OCI-LY1 (cell line): ENCODE results near the gene TIMM29.

Experiments used
- H2AFZ ChIP-seq: fragments of 200-600 bp; sonication (generic), shearing (Covaris generic); 2 replicates; pipeline ENCODE4 v1.6.0; 2014; ENCODE audit warnings: antibody characterized with exemption, mild to moderate bottlenecking, low read length
- H3F3A ChIP-seq: fragments of 200-600 bp; sonication (generic), shearing (Covaris generic); 2 replicates; pipeline ENCODE4 v1.6.0; 2014; ENCODE audit warnings: mild to moderate bottlenecking, antibody characterized with exemption, low read length, moderate library complexity; ENCODE audit not compliant: insufficient read depth
- H3K27ac ChIP-seq: fragments of 200-600 bp; sonication (generic); 2 replicates; pipeline ENCODE4 v1.5.1; 2014; ENCODE audit warnings: low read length, mixed run types, mild to moderate bottlenecking, low read depth; ENCODE audit not compliant: poor library complexity, severe bottlenecking
- H3K27me3 ChIP-seq: fragments of 200-600 bp; sonication (generic); 2 replicates; pipeline ENCODE4 v1.6.0; 2014; ENCODE audit warnings: antibody characterized with exemption, mild to moderate bottlenecking, low read length, moderate library complexity; ENCODE audit not compliant: insufficient read depth
- H3K36me3 ChIP-seq: fragments of 200-600 bp; sonication (generic); 2 replicates; pipeline ENCODE4 v1.6.1; 2014; ENCODE audit warnings: mild to moderate bottlenecking, antibody characterized with exemption, low read length, moderate library complexity, mixed read lengths; ENCODE audit not compliant: insufficient read depth
- H3K4me1 ChIP-seq: fragments of 200-600 bp; sonication (generic); 2 replicates; pipeline ENCODE4 v1.5.1; 2014; ENCODE audit warnings: mild to moderate bottlenecking, low read length, moderate library complexity; ENCODE audit not compliant: insufficient read depth, severe bottlenecking
- H3K4me2 ChIP-seq: fragments of 200-600 bp; sonication (generic), shearing (Covaris generic); 2 replicates; pipeline ENCODE4 v1.6.1; 2014; ENCODE audit warnings: low read length
- H3K4me3 ChIP-seq: fragments of 200-600 bp; sonication (generic); 2 replicates; pipeline ENCODE4 v1.5.1; 2014; ENCODE audit warnings: low read length, low read depth, mild to moderate bottlenecking, mixed read lengths; ENCODE audit not compliant: poor library complexity, severe bottlenecking
- H3K79me2 ChIP-seq: fragments of 200-600 bp; shearing (Covaris generic); 2 replicates; pipeline ENCODE4 v1.6.1; 2016; ENCODE audit warnings: mixed run types, low read length, mixed read lengths; ENCODE audit not compliant: insufficient read depth
- H3K9ac ChIP-seq: fragments of 200-600 bp; sonication (generic), shearing (Covaris generic); 2 replicates; pipeline ENCODE4 v1.6.1; 2014; ENCODE audit warnings: mild to moderate bottlenecking, low read length, mixed read lengths
- H3K9me2 ChIP-seq: fragments of 200-600 bp; sonication (generic), shearing (Covaris generic); 2 replicates; pipeline ENCODE4 v1.6.1; 2014; ENCODE audit warnings: low read depth, mild to moderate bottlenecking, low read length, mixed read lengths
- H3K9me3 ChIP-seq: fragments of 200-600 bp; shearing (Covaris generic); 2 replicates; pipeline ENCODE4 v1.6.1; 2014; ENCODE audit warnings: low read length, mixed read lengths
- H4K20me1 ChIP-seq: fragments of 200-600 bp; sonication (generic), shearing (Covaris generic); 2 replicates; pipeline ENCODE4 v1.6.0; 2016; ENCODE audit warnings: mild to moderate bottlenecking, low read length; ENCODE audit not compliant: insufficient read depth
- CTCF ChIP-seq: fragments of 200-600 bp; sonication (generic), shearing (Covaris generic); IDR thresholded peaks from 2 replicates; pipeline ENCODE4 v1.5.1; 2017; ENCODE audit warnings: mild to moderate bottlenecking, antibody characterized with exemption, low read length, moderate library complexity, mixed read lengths
- EZH2 ChIP-seq: fragments of 200-600 bp; sonication (generic), shearing (Covaris generic); IDR thresholded peaks from 2 replicates; pipeline ENCODE4 v1.8.0; 2017; ENCODE audit warnings: borderline replicate concordance, mixed run types, mild to moderate bottlenecking, antibody characterized with exemption, low read length, moderate library complexity, mixed read lengths

The TIMM29 gene

GRCh38 chr19:10923260-10924112 lies 5.1 kb upstream of the TIMM29 start:
- Histone ChIP-seq H2AFZ (no peak overlapping the region), H3K9me3 (no peaks in the 10 kb centered on the region), H3K79me2 (no peaks in the 10 kb centered on the region), H3K4me2 (no peak overlapping the region), H3K9me2 (no peaks in the 10 kb centered on the region), H3F3A (no peaks in the 10 kb centered on the region), H3K27me3 (no peaks in the 10 kb centered on the region), H3K27ac (no peak overlapping the region), H3K36me3 (peaks cover 53% of the 10 kb centered on the region; the same call in 1 of the 2 replicates), H3K4me3 (no peak overlapping the region), H4K20me1 (no peaks in the 10 kb centered on the region), H3K9ac (no peak overlapping the region), H3K4me1 (peaks cover 10% of the 10 kb centered on the region)
- TF ChIP-seq EZH2 = no peak
- TF ChIP-seq CTCF = no peak

GRCh38 chr19:10924597-10924996 lies 4.0 kb upstream of the TIMM29 start:
- Histone ChIP-seq H3K9me2 (no peaks in the 10 kb centered on the region), H3K36me3 (peaks cover 42% of the 10 kb centered on the region; the same call in 1 of the 2 replicates), H3K9ac (no peak overlapping the region)

More at GRCh38 chr19:10924597-10924996, 4.0 kb upstream of the TIMM29 start:
- peaks cover 13% of the 10 kb centered on the region for H3K4me1 ChIP-seq
- H4K20me1 ChIP-seq = no peaks in the 10 kb centered on the region
- peaks cover 3% of the 10 kb centered on the region; the same call in 1 of the 2 replicates for H3K79me2 ChIP-seq
- H3K27me3 ChIP-seq = no peaks in the 10 kb centered on the region
- H3K4me2 ChIP-seq = no peak overlapping the region
- no peaks in the 10 kb centered on the region for H3F3A ChIP-seq
- no peak overlapping the region for H3K4me3 ChIP-seq
- H2AFZ ChIP-seq = no peak overlapping the region
- no peak overlapping the region for H3K27ac ChIP-seq
- no peak for TF ChIP-seq CTCF
- no peak for TF ChIP-seq EZH2
- H3K9me3 ChIP-seq = no peaks in the 10 kb centered on the region
